A673 (cell line): Measurements from ENCODE around the gene CITED1. TPM values are rescaled to one million over a fixed set of nuclear protein-coding genes. Genes with fewer than 3 reads are reported as not detected.

Experiments used
- BruUV-seq: library from RNA; stranded (reverse); fragments of 400-500 nt; replicated peaks from 2 replicates; lab custom pipeline; 2021; lab: Mats Ljungman, UMichigan
- CTCF ChIA-PET: fragments of 300-600 bp; sonication (Branson Sonifier 250); formaldehyde crosslinking; loops from one replicate; lab custom pipeline; 2022; ENCODE audit warnings: antibody characterized with exemption; lab: Charles Lee
- POLR2A ChIA-PET: fragments of 300-600 bp; sonication (Branson Sonifier 250); formaldehyde crosslinking; loops from one replicate; lab custom pipeline; 2022; ENCODE audit warnings: antibody characterized with exemption; ENCODE audit not compliant: low non-redundant PET; lab: Charles Lee
- DNase-seq: peaks from one replicate; pipeline ENCODE4 v3.0.0-alpha.2; 2015; ENCODE audit warnings: low spot score
- H3K27ac ChIP-seq: fragments of 200-600 bp; sonication (generic); 2 replicates; pipeline ENCODE4 v1.5.1; 2016; ENCODE audit warnings: mixed run types, low read depth, mild to moderate bottlenecking, mixed read lengths, antibody characterized with exemption, low read length; ENCODE audit not compliant: poor library complexity, severe bottlenecking
- H3K27me3 ChIP-seq: fragments of 200-600 bp; sonication (generic); replicated peaks from 2 replicates; pipeline ENCODE4 v1.6.1; 2017; ENCODE audit warnings: mixed run types, low read depth, mild to moderate bottlenecking, mixed read lengths, antibody characterized with exemption, low read length; ENCODE audit not compliant: insufficient read depth, poor library complexity
- H3K36me3 ChIP-seq: fragments of 200-600 bp; sonication (generic); 2 replicates; pipeline ENCODE4 v1.6.1; 2016; ENCODE audit warnings: mixed run types, mild to moderate bottlenecking, mixed read lengths, antibody characterized with exemption, low read length; ENCODE audit not compliant: insufficient read depth, poor library complexity, severe bottlenecking
- H3K4me1 ChIP-seq: fragments of 200-600 bp; sonication (generic); 2 replicates; pipeline ENCODE4 v1.6.1; 2017; ENCODE audit warnings: mixed run types, mild to moderate bottlenecking, mixed read lengths, antibody characterized with exemption, low read length; ENCODE audit not compliant: insufficient read depth, poor library complexity, severe bottlenecking
- H3K4me3 ChIP-seq: fragments of 200-600 bp; sonication (generic); 2 replicates; pipeline ENCODE4 v1.5.1; 2016; ENCODE audit warnings: low read depth, mixed run types, mild to moderate bottlenecking, mixed read lengths, low read length; ENCODE audit not compliant: poor library complexity, severe bottlenecking
- H3K9me3 ChIP-seq: fragments of 200-600 bp; sonication (generic); 2 replicates; pipeline ENCODE4 v1.6.1; 2016; ENCODE audit warnings: mixed run types, low read depth, mild to moderate bottlenecking, mixed read lengths, antibody characterized with exemption, low read length; ENCODE audit not compliant: poor library complexity, severe bottlenecking
- EZH2 ChIP-seq: fragments of 200-600 bp; sonication (generic); IDR thresholded peaks from 2 replicates; pipeline ENCODE4 v1.6.1; 2017; ENCODE audit warnings: borderline replicate concordance, low read depth, mild to moderate bottlenecking, mixed read lengths, antibody characterized with exemption, low read length; ENCODE audit not compliant: poor library complexity, severe bottlenecking
- intact Hi-C: fragments of 100-400 bp; cut with micrococcal nuclease; formaldehyde crosslinking; loops from one replicate; pipeline ENCODE4 v1.10.0; 2022; ENCODE audit not compliant: unreplicated experiment
- total RNA-seq: library from RNA; stranded (reverse); gene quantifications from 2 replicates; pipeline ENCODE4 v1.2.3, GENCODE V29; 2021
- TF ChIP-seq, protein P1 (sequence below): fragments of 300-800, 200-600 bp; sonication (generic); conservative IDR thresholded peaks from 2 replicates; pipeline ENCODE4 v1.5.1; 2017; ENCODE audit warnings: low read depth, mild to moderate bottlenecking, antibody characterized with exemption, low read length, moderate library complexity, mixed read lengths

CITED1 gene
- total RNA-seq, 1 experiment from 2014 or later, result 3.2 TPM

DNA sequence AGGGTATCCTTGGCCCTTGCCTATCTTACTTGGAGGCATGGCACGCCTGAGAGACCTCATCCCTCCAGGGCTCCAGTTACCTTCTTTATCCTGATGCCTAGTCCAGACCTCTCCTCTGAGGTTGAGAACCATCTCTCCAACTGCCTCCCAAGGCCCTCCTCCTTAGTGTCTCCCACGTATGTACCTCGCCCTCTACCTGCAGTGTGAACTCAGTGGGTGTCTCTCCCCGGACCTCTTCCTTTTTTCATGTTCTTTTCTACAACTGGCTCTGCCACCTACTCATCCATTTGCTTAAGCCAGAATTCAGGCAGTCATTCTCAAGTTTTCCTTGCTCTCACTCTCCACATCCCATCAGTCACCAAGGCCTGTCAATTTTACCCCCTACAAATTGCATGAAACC is 45.3 kb downstream of the CITED1 start:
- Histone ChIP-seq H3K27ac (no peak overlapping the region), H3K27me3 (peaks cover 14% of the 10 kb centered on the region), H3K9me3 (no peaks in the 10 kb centered on the region), H3K36me3 (no peaks in the 10 kb centered on the region), H3K4me1 (no peaks in the 10 kb centered on the region), H3K4me3 (no peak overlapping the region)
- TF ChIP-seq, protein P1, sequence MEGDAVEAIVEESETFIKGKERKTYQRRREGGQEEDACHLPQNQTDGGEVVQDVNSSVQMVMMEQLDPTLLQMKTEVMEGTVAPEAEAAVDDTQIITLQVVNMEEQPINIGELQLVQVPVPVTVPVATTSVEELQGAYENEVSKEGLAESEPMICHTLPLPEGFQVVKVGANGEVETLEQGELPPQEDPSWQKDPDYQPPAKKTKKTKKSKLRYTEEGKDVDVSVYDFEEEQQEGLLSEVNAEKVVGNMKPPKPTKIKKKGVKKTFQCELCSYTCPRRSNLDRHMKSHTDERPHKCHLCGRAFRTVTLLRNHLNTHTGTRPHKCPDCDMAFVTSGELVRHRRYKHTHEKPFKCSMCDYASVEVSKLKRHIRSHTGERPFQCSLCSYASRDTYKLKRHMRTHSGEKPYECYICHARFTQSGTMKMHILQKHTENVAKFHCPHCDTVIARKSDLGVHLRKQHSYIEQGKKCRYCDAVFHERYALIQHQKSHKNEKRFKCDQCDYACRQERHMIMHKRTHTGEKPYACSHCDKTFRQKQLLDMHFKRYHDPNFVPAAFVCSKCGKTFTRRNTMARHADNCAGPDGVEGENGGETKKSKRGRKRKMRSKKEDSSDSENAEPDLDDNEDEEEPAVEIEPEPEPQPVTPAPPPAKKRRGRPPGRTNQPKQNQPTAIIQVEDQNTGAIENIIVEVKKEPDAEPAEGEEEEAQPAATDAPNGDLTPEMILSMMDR, result no peak
- TF ChIP-seq EZH2, result no peak
- DNase-seq, result no peak
- ChIA-PET POLR2A (no interaction called here), CTCF (no interaction called here)
- BruUV-seq, result no TSS peak
- intact Hi-C loops, result no loop called here

DNA sequence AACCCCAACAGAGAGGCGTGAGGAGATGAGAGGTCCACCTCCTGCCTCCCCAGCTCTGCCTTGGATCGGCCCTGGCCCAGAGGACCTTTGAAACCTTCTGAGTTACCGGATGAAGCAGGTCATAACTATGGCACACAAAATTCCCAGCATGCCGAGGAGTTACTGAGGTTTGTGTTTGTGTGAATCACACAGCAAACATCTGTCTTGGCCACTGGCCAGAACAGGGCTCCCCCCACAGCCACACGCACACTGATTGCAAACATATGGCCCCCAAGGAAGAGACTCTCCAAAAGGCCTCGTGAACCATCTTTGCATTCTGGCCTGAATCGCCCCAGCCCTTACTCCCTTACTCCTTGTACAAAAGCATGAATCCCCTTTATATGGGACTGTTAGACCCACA is 47.5 kb downstream of the CITED1 start:
- Histone ChIP-seq H3K27ac (no peak overlapping the region), H3K9me3 (no peaks in the 10 kb centered on the region), H3K36me3 (no peaks in the 10 kb centered on the region), H3K27me3 (peaks cover 24% of the 10 kb centered on the region), H3K4me1 (peaks cover 4% of the 10 kb centered on the region), H3K4me3 (no peak overlapping the region)
- TF ChIP-seq, protein P1, result no peak
- no peak for TF ChIP-seq EZH2
- ChIA-PET POLR2A (no interaction called here), CTCF (no interaction called here)
- no peak for DNase-seq
- intact Hi-C loops, result no loop called here
- no TSS peak for BruUV-seq

DNA sequence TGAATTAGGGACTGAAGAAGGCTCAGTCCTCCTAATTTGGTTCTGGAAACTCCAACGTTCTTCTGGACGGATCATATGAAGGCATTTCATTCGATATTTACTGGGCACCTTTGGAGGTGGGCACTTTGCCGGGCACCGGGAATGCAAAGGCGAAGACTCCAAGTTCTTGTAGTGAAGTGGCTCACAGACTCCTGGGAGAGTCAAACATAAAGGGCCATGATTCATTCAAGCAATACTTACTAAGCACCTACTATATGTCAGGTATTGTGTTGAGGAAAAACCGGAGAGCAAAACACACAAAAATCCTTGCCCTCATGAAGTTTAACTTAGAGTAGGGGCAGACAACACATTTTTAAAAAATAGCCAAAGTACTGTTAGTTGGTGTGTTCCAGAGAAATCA is 49.9 kb downstream of the CITED1 start:
- Histone ChIP-seq H3K36me3 (no peaks in the 10 kb centered on the region), H3K4me1 (peaks cover 4% of the 10 kb centered on the region), H3K27me3 (peaks cover 24% of the 10 kb centered on the region), H3K27ac (no peak overlapping the region), H3K9me3 (no peaks in the 10 kb centered on the region), H3K4me3 (no peak overlapping the region)
- DNase-seq, result no peak
- no peak for TF ChIP-seq EZH2
- TF ChIP-seq, protein P1, result no peak
- intact Hi-C loops, result no loop called here
- BruUV-seq, result no TSS peak
- POLR2A ChIA-PET, result no interaction called here
- CTCF ChIA-PET, result no interaction called here
